Prostate gland (tissue), 2 donors: Measurements from ENCODE around the gene TNRC6B.

Experiments
- POLR2AphosphoS5 ChIP-seq: sonication (generic); formaldehyde crosslinking; IDR thresholded peaks from one replicate; pipeline ENCODE4 v1.6.1; 2017; ENCODE audit warnings: antibody characterized with exemption
- TF ChIP-seq, protein P1 (sequence below), 4 experiments: fragments of 200-600 bp in 2 of 4; fragments of 450-650 bp in 2 of 4; sonication (generic) in 2 of 4; IDR thresholded peaks; 1 replicate in 3 of 4; 2 replicates in 1 of 4; pipeline ENCODE4 v1.5.1; 2016 to 2019; ENCODE audit warnings: antibody characterized with exemption in 4 of 4, mild to moderate bottlenecking in 2 of 4, moderate library complexity in 2 of 4

DNA sequence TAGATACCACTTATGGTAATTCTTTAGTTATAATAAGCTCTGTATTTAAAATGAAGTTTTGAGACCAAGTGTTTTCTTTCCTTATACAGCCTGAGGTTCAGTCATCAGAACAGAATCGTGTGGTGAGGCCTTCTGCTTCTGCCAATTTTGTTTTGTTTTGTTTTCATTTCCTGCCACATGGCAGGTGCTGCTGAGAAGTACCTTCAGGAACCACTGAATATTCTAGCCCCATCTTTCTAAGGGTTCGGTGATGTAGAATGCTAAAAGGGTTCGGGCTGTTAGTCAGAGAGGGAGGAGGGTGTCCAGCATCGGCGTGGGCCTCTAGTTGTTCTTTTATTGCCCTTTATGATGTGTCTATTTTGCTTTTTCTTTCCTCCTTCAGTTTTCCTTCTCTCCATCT lies 25.8 kb downstream of the TNRC6B start:
- TF ChIP-seq, protein P1, sequence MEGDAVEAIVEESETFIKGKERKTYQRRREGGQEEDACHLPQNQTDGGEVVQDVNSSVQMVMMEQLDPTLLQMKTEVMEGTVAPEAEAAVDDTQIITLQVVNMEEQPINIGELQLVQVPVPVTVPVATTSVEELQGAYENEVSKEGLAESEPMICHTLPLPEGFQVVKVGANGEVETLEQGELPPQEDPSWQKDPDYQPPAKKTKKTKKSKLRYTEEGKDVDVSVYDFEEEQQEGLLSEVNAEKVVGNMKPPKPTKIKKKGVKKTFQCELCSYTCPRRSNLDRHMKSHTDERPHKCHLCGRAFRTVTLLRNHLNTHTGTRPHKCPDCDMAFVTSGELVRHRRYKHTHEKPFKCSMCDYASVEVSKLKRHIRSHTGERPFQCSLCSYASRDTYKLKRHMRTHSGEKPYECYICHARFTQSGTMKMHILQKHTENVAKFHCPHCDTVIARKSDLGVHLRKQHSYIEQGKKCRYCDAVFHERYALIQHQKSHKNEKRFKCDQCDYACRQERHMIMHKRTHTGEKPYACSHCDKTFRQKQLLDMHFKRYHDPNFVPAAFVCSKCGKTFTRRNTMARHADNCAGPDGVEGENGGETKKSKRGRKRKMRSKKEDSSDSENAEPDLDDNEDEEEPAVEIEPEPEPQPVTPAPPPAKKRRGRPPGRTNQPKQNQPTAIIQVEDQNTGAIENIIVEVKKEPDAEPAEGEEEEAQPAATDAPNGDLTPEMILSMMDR (IDR thresholded peaks at IDR 0.05) = no peak
- no peak for TF ChIP-seq POLR2AphosphoS5
